HG02763 (cell line): ENCODE results near the gene SUPT3H.

ENCODE experiments used
- ATAC-seq: cut with Tn5 transposase; IDR thresholded peaks from one replicate; pipeline ENCODE4 v1.9.1; 2021; ENCODE audit warnings: mild to moderate bottlenecking, moderate library complexity; ENCODE audit not compliant: unreplicated experiment

SUPT3H gene

GRCh38 chr6:45012687-45013086, 365.0 kb downstream of the SUPT3H start:
- ATAC-seq, result no peak

DNA sequence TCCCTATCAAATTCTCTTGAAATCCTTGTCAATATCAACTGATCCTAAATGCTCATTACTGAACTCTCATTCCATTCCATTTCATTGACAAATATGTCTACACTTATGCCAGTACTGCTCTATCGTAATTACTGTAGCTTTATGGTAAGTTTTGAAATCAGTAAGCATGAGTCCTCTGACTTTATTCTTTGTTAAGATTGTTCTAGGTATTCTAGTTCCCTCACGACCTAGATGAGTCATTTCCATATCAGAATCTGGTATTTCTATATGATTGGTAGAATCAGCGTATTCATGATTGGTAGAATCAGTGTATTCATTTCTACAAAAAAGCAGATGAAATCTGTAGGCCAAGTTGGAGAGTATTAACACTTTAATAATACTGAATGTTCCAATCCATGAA, 368.2 kb downstream of the SUPT3H start:
- ATAC-seq, result no peak

DNA sequence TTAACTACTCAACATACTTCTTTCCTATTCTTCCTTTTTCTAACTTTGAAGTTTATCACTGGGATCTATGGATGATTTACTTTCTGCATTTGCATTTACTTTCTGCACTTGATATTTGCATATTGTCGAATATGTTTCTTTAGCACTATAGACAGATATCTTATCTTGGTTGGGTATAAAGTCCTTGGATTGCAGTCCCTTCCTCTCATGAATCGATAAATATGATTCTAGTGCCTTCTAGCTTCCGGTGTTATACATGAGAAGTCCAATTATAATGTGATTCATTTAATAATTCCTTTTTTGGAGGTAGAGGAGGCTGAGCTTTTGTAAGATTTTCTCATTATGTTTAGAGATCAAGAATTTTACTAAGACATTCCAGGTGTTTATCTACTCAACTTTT, 370.8 kb downstream of the SUPT3H start:
- no peak for ATAC-seq

DNA sequence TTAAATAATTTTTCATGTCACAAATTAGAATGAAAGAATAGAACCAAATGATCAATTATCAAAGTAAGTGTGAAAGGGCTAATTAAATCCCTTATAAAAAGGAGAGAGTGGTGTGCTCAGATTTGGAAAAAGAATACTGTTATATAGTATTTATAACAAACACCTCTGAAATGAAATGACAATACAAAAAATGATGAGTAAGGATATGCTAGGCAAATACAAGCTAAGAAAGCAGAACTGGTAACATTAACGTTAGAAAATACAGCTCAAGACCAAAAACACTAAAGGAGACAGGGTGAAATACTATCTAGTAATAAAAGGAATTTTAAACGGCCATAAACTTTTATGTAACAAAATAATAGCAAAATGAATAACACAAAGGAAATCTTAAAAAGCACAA, 373.8 kb downstream of the SUPT3H start:
- ATAC-seq, result no peak

- no peak for ATAC-seq
Observed at GRCh38 chr6:45003387-45003786, 374.3 kb downstream of the SUPT3H start.

- no peak for ATAC-seq
Observed at GRCh38 chr6:45002390-45003105, 375.2 kb downstream of the SUPT3H start.

- peak; percentile 99 for ATAC-seq
Observed at GRCh38 chr6:45001663-45002062, 376.1 kb downstream of the SUPT3H start.

DNA sequence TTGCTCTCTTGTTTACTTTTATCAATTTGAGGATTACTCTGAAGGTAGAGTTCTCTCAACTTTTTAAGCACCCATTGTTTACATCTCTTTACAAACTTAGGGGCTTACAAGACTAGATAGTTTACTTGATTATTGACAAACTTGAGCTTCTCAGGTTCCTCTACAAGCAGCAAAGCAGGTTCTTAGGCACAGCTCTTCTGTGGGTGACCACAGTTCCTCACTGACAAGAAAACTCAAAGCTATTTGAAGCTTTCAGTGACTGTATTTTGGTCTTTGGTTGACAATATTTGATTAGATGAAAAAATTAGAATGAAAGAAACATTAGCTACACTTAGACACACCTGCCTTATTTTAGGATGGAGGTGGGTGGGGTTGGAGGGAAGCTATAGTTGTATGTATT, 376.9 kb downstream of the SUPT3H start:
- ATAC-seq, result no peak

- no peak for ATAC-seq
Observed at GRCh38 chr6:44999066-44999465, 378.7 kb downstream of the SUPT3H start.

DNA sequence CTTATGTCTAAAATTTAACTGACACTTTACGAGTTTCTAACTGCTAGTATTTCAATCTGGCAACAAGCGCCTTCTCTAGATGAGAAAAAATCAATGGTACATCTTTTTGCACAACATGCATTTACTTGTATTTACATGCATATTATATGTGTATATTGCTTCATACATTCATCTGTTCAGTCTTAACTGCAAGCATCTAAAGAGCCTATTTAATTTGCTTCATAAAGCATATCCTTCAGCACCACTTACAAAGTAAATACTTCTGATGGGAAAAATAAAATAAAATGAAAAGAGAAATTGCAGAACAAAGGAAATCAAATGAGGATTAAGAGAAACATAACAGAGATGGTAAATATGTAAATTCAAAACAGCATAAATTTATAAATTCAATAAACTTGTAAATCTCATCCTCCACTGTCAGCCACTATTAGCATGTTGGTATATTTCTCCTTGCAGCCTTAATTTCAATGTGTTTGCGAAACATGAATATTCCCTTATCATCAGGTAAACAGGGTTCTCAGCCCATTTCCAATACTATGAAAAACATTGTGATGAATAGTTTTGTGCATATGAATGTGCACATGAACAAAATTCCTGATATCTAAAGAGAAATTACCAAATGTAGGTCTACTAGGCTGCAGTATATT, 382.1 kb downstream of the SUPT3H start:
- no peak for ATAC-seq

DNA sequence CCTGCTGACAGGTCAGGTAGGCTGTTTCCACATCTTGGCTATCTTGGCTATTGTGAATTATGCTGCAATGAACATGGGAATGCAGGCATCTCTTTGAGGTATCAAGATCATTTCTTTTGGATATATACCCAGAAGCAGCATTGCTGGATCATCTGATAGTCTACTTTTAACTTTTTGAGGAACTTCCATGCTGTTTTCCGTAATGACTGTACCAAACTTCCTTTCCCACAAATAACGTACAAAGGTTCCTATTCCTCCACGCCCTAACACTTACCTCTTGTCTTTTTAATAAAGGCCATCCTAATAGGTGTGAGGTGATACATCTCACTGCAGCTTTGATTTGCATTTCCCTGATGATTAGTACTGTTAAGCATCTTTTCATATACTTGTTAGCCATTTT, 388.3 kb downstream of the SUPT3H start:
- ATAC-seq, result no peak

DNA sequence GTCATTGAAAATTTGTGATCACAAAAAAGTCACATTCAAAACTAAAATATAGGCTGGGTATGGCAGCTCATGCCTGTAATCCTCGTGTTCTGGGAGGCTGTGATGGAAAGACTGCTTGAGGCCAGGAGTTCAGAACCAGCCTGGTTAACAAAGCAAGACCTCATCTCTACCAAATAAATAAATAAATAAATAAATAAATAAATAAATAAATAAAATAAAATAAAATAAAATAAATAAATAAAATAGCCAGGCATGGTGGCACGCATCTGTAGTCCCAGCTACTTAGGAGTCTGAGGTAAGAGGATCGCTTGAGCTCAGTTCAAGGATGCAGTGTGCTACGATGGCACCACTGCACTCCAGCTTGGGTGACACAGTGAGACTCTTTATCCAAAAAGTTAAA, 392.7 kb downstream of the SUPT3H start:
- no peak for ATAC-seq

GRCh38 chr6:44983467-44984365, 394.0 kb downstream of the SUPT3H start:
- no peak for ATAC-seq

GRCh38 chr6:44980841-44981240, 396.9 kb downstream of the SUPT3H start:
- no peak for ATAC-seq

DNA sequence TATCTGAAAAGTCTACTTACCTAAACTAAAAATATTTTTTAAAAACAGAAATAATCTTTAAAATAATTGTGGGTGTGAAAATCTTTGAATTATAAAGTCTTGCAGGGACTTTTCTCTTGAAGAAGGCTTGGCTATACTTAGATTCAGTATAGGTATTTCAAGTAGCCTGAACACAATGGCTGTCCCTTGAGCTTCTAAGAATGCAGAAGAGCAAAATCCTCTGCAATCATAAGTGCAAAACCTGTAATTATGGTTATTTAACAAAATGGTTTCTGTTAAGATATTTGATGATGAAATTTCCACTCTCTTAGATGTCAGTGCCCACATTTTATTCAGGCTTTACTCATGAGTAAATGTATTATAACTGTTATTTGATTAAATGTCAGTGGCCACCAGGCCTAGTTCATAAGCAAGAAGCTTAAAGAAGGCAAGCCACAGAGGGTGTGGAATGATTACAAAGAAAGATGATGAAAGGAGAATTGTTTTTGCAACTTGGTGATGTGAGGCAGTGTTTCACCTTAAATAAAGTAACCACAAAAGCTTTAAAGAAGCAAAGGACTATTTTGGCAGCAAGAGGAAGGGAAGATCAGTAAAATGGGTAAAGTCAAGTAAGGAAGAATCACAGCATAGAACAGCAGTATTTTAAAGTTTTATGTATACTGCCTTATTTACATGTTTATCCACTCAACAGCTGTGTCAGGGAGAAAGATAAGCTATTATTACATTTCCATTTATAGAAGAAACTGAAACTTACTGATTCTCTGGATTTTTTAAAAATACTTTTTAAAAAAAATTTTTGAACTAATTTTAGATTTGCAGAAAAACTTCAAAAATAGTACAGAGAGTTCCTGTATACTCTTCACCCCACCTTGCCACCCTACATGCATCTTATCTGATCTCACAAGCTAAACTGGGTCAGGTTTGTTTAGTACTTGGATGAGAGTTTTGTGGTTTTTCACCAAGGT, 400.8 kb downstream of the SUPT3H start:
- ATAC-seq, result peak; percentile 72

- no peak for ATAC-seq
Observed at GRCh38 chr6:44974511-44974910, 403.2 kb downstream of the SUPT3H start.

DNA sequence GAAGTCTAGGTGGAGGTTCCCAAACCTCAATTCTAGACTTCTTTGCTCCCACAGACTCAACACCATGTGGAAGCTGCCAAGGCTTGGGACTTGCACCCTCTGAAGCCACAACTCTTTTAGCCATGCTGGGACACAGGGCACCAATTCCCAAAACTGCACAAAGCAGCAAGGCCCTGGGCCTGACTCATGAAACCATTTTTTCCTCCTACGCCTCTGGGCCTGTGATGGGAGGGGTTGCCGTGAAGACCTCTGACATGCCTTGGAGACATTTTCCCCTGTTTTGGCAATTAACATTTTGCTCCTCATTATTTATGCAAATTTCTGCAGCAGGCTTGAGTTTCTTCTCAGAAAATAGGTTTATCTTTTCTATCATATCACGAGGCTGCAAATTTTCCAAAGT, 405.0 kb downstream of the SUPT3H start:
- no peak for ATAC-seq

GRCh38 chr6:44969446-44970185, 408.1 kb downstream of the SUPT3H start:
- no peak for ATAC-seq

- ATAC-seq, result no peak
Observed at GRCh38 chr6:44967481-44967880, 410.3 kb downstream of the SUPT3H start.
